HCT116 (cell line): ENCODE data around the gene RUVBL1. TPM values are rescaled to one million over a fixed set of nuclear protein-coding genes. Genes with fewer than 3 reads are reported as not detected.

Experiments
- ATAC-seq: fragments of 200-7000 bp; cut with Tn5 transposase; 2 replicates; pipeline ENCODE4 v1.9.1; 2020; ENCODE audit warnings: mild to moderate bottlenecking, moderate library complexity
- BruUV-seq: library from RNA; stranded (reverse); fragments of 400-500 nt; replicated peaks from 2 replicates; lab custom pipeline; 2021; lab: Mats Ljungman, UMichigan
- CTCF ChIA-PET: fragments of 300-600 bp; sonication (Branson Sonifier 250); formaldehyde crosslinking; loops from one replicate; lab custom pipeline; 2021; ENCODE audit warnings: antibody characterized with exemption; lab: Charles Lee
- POLR2A ChIA-PET: fragments of 300-600, 350-600 bp; sonication (Branson Sonifier 250); formaldehyde crosslinking; loops from one replicate; lab custom pipeline; 2021; ENCODE audit warnings: antibody characterized with exemption; lab: Charles Lee
- RAD21 ChIA-PET, 2 experiments: fragments of 300-600 bp; sonication (Branson Sonifier 250); formaldehyde crosslinking; loops; one replicate each; lab custom pipeline; 2023; ENCODE audit warnings: low total read pairs in 2 of 2; ENCODE audit not compliant: uncharacterized antibody in 2 of 2, unreplicated experiment in 2 of 2, low non-redundant PET in 1 of 2; lab: Charles Lee
- DNase-seq: peaks from one replicate; pipeline ENCODE4 v3.0.0-alpha.2; 2010; ENCODE audit warnings: low read depth, low spot score
- H2AFZ ChIP-seq: fragments of 200-600 bp; shearing (Covaris generic), sonication (generic); 2 replicates; pipeline ENCODE4 v1.6.1; 2017; ENCODE audit warnings: low read depth, mixed run types, mixed read lengths, antibody characterized with exemption, low read length; ENCODE audit not compliant: poor library complexity, severe bottlenecking
- H3K27ac ChIP-seq: 2 replicates; pipeline ENCODE4 v1.5.1; 2012; ENCODE audit warnings: low read depth, low read length
- H3K27me3 ChIP-seq: fragments of 200-600 bp; sonication (generic); 2 replicates; pipeline ENCODE4 v1.6.1; 2016; ENCODE audit warnings: mixed run types, low read length, mixed read lengths; ENCODE audit not compliant: insufficient read depth
- H3K36me3 ChIP-seq, 2 experiments: fragments of 200-500 bp in 1 of 2; fragments of 200-600 bp in 1 of 2; sonication (Bioruptor generic) in 1 of 2; sonication (generic) in 1 of 2; 2 replicates each; pipeline versions ENCODE4 v1.5.1 to v1.6.1; 2014 to 2016; ENCODE audit warnings: low read length in 2 of 2, inconsistent platforms in 1 of 2, mixed read lengths in 1 of 2, mixed run types in 1 of 2; ENCODE audit not compliant: insufficient read depth in 2 of 2, control insufficient read depth in 1 of 2
- H3K4me1 ChIP-seq, 2 experiments: fragments of 200-600 bp in 1 of 2; sonication (generic) in 1 of 2; 2 replicates each; pipeline versions ENCODE4 v1.5.1 to v1.6.1; 2012 to 2017; ENCODE audit warnings: low read length in 2 of 2, inconsistent platforms in 1 of 2, mild to moderate bottlenecking in 1 of 2, mixed read lengths in 1 of 2, mixed run types in 1 of 2, moderate library complexity in 1 of 2; ENCODE audit not compliant: insufficient read depth in 2 of 2, control insufficient read depth in 1 of 2
- H3K4me2 ChIP-seq: fragments of 200-600 bp; sonication (generic); 2 replicates; pipeline ENCODE4 v1.6.1; 2017; ENCODE audit warnings: mixed run types, low read length, mixed read lengths
- H3K4me3 ChIP-seq, 2 experiments: fragments of 200-600 bp in 1 of 2; sonication (generic) in 1 of 2; replicated peaks in 1 of 2; 2 replicates each; pipeline ENCODE4 v1.5.1; 2011 to 2016; ENCODE audit warnings: low read length in 2 of 2, control low read depth in 1 of 2, low read depth in 1 of 2, mild to moderate bottlenecking in 1 of 2, mixed read lengths in 1 of 2, mixed run types in 1 of 2
- H3K79me2 ChIP-seq: fragments of 200-600 bp; sonication (generic); 2 replicates; pipeline ENCODE4 v1.6.1; 2017; ENCODE audit warnings: mild to moderate bottlenecking, mixed run types, low read length, moderate library complexity, mixed read lengths; ENCODE audit not compliant: insufficient read depth
- H3K9ac ChIP-seq: fragments of 200-600 bp; sonication (generic); 2 replicates; pipeline ENCODE4 v1.6.1; 2016; ENCODE audit warnings: low read length, mixed read lengths
- H3K9me2 ChIP-seq: fragments of 200-600 bp; sonication (generic), shearing (Covaris generic); 2 replicates; pipeline ENCODE4 v1.6.1; 2017; ENCODE audit warnings: mixed run types, mild to moderate bottlenecking, moderate library complexity; ENCODE audit not compliant: insufficient read depth
- H3K9me3 ChIP-seq, 2 experiments: fragments of 200-500 bp in 1 of 2; fragments of 200-600 bp in 1 of 2; sonication (Bioruptor generic) in 1 of 2; sonication (generic) in 1 of 2; 2 replicates each; pipeline ENCODE4 v1.6.1; 2014 to 2017; ENCODE audit warnings: low read length in 2 of 2, mixed read lengths in 2 of 2, inconsistent platforms in 1 of 2, low read depth in 1 of 2, mild to moderate bottlenecking in 1 of 2, mixed run types in 1 of 2, moderate library complexity in 1 of 2; ENCODE audit not compliant: control insufficient read depth in 1 of 2, insufficient read depth in 1 of 2
- H4K20me1 ChIP-seq: fragments of 200-600 bp; sonication (generic), shearing (Covaris generic); 2 replicates; pipeline ENCODE4 v1.6.1; 2017; ENCODE audit warnings: mixed run types, mild to moderate bottlenecking, moderate library complexity; ENCODE audit not compliant: insufficient read depth
- CEBPB ChIP-seq: IDR thresholded peaks from 2 replicates; pipeline ENCODE4 v1.6.1; 2012; ENCODE audit warnings: low read depth
- EGR1 ChIP-seq: IDR thresholded peaks from 2 replicates; pipeline ENCODE4 v1.6.1; 2012; ENCODE audit warnings: low read depth
- EZH2phosphoT487 ChIP-seq: fragments of 200-600 bp; IDR thresholded peaks from 2 replicates; pipeline ENCODE4 v1.6.1; 2018; ENCODE audit warnings: antibody characterized with exemption, borderline replicate concordance
- JUND ChIP-seq: IDR thresholded peaks from 2 replicates; pipeline ENCODE4 v1.6.1; 2012
- POLR2A ChIP-seq: IDR thresholded peaks from 2 replicates; pipeline ENCODE4 v1.7.0; 2011; ENCODE audit warnings: borderline replicate concordance; ENCODE audit not compliant: insufficient read depth, insufficient read length; ENCODE audit errors: extremely low read depth
- POLR2AphosphoS5 ChIP-seq: IDR thresholded peaks from 2 replicates; pipeline ENCODE4 v1.6.1; 2011; ENCODE audit warnings: mild to moderate bottlenecking, low read depth, low read length, moderate library complexity
- REST ChIP-seq: IDR thresholded peaks from 2 replicates; pipeline ENCODE4 v1.6.1; 2012; ENCODE audit warnings: low read depth
- TCF7L2 ChIP-seq: IDR thresholded peaks from 2 replicates; pipeline ENCODE4 v1.7.0; 2011; ENCODE audit warnings: borderline replicate concordance, inconsistent platforms; ENCODE audit not compliant: insufficient read depth, insufficient read length; ENCODE audit errors: extremely low read depth
- ZNF274 ChIP-seq: fragments of 200-500 bp; sonication (Bioruptor generic); IDR thresholded peaks from 2 replicates; pipeline ENCODE4 v1.6.1; 2014; ENCODE audit warnings: mild to moderate bottlenecking, low read depth, low read length, inconsistent platforms
- intact Hi-C: fragments of 100-400 bp; cut with micrococcal nuclease; formaldehyde crosslinking; loops from 2 replicates; pipeline ENCODE4 v1.10.0; 2022
- total RNA-seq: library from RNA; stranded (reverse); gene quantifications from one replicate; pipeline ENCODE4 v1.2.1, GENCODE V29; 2021; ENCODE audit not compliant: unreplicated experiment

Gene RUVBL1
- total RNA-seq, 1 experiment from 2014 or later = 129 TPM

DNA sequence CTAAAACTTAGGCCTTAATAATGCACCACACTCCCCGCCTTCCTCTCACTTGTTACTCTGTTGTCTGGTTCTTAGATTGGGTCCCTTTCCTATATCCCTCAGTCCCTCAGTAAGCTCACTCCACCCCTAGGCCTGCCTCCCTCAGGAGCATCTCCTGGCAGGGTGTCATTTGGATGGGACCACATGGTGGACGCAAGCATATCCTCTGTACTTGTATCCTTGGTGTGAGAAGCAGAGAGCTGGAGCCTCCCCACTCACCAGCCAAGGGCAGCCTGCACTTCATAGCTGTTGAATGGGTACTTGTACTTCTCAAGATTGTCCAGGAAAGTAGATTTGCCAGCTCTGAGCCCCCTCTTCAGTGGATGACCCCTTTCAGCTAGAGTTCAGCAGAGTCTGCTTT, 59.7 kb downstream of the RUVBL1 start:
- CTCF ChIA-PET = no interaction called here
- RAD21 ChIA-PET = no interaction called here
- H3K27me3 ChIP-seq = no peaks in the 10 kb centered on the region
- H3K9me2 ChIP-seq = no peaks in the 10 kb centered on the region
- BruUV-seq = no TSS peak
- no peak overlapping the region for H3K4me2 ChIP-seq
- DNase-seq (no peak), ATAC-seq (no peak)
- no peak overlapping the region for H2AFZ ChIP-seq
- H3K27ac ChIP-seq = no peak overlapping the region
- no peaks in the 10 kb centered on the region for H3K9me3 ChIP-seq
- no peaks in the 10 kb centered on the region for H3K4me1 ChIP-seq
- intact Hi-C loops = loop anchor here (10.0 kb wide), 1 partner anchor 409 kb away; no protein-coding TSS in a partner anchor
- H3K36me3 ChIP-seq = peaks cover 77 to 85% of the 10 kb centered on the region in 2 experiments
- peaks cover 17% of the 10 kb centered on the region; the same call in 1 of the 2 replicates for H4K20me1 ChIP-seq
- no peak overlapping the region for H3K9ac ChIP-seq
- POLR2A ChIA-PET = no interaction called here
- peaks cover 58% of the 10 kb centered on the region; the same call in 1 of the 2 replicates for H3K79me2 ChIP-seq
- no peak overlapping the region for H3K4me3 ChIP-seq
- TF ChIP-seq JUND = no peak
- no peak for TF ChIP-seq ZNF274
- TF ChIP-seq POLR2AphosphoS5 = no peak
- TF ChIP-seq EGR1 = no peak
- no peak for TF ChIP-seq EZH2phosphoT487
- no peak for TF ChIP-seq CEBPB
- no peak for TF ChIP-seq POLR2A
- no peak for TF ChIP-seq TCF7L2
- no peak for TF ChIP-seq REST
